WTC11 (cell line): ENCODE data around the gene MLH3. TPM values are rescaled to one million over a fixed set of nuclear protein-coding genes. Genes with fewer than 3 reads are reported as not detected.

Experiments used
- ATF1 ChIP-seq: sonication (generic); formaldehyde crosslinking; IDR thresholded peaks from 2 replicates; pipeline ENCODE4 v1.8.1; 2023; ENCODE audit warnings: mild to moderate bottlenecking, moderate library complexity, missing genetic modification reagents
- ATF2 ChIP-seq: sonication (generic); formaldehyde crosslinking; IDR thresholded peaks from 2 replicates; pipeline ENCODE4 v1.8.1; 2022; ENCODE audit warnings: low read depth, missing genetic modification reagents, borderline replicate concordance
- CREB1 ChIP-seq: sonication (generic); formaldehyde crosslinking; IDR thresholded peaks from 2 replicates; pipeline ENCODE4 v1.8.0; 2023; ENCODE audit warnings: mild to moderate bottlenecking, missing genetic modification reagents
- E2F4 ChIP-seq: sonication (generic); formaldehyde crosslinking; IDR thresholded peaks from 2 replicates; pipeline ENCODE4 v1.8.1; 2022; ENCODE audit warnings: low read depth, mild to moderate bottlenecking, moderate library complexity, missing genetic modification reagents, borderline replicate concordance
- E2F5 ChIP-seq: sonication (generic); formaldehyde crosslinking; IDR thresholded peaks from 2 replicates; pipeline ENCODE4 v1.8.1; 2022; ENCODE audit warnings: mild to moderate bottlenecking, moderate library complexity, missing genetic modification reagents
- FOXP4 ChIP-seq: sonication (generic); formaldehyde crosslinking; IDR thresholded peaks from 2 replicates; pipeline ENCODE4 v1.8.0; 2022; ENCODE audit warnings: mild to moderate bottlenecking, missing genetic modification reagents
- GRHL2 ChIP-seq: fragments of 250-450 bp; sonication (Bioruptor Pico); IDR thresholded peaks from 2 replicates; pipeline ENCODE4 v1.8.0; 2022; ENCODE audit warnings: mild to moderate bottlenecking, moderate library complexity; ENCODE audit not compliant: insufficient replicate concordance, severe bottlenecking
- GTF2I ChIP-seq: fragments of 250-450 bp; sonication (Bioruptor Pico); conservative IDR thresholded peaks from 2 replicates; pipeline ENCODE4 v1.4.0; 2021; ENCODE audit warnings: mild to moderate bottlenecking
- IRF2 ChIP-seq: sonication (generic); formaldehyde crosslinking; IDR thresholded peaks from 2 replicates; pipeline ENCODE4 v1.8.0; 2022; ENCODE audit warnings: low read depth, missing genetic modification reagents, borderline replicate concordance
- NFE2L1 ChIP-seq: sonication (generic); formaldehyde crosslinking; IDR thresholded peaks from 2 replicates; pipeline ENCODE4 v1.8.1; 2023; ENCODE audit warnings: missing genetic modification reagents
- NR1H2 ChIP-seq: sonication (generic); formaldehyde crosslinking; IDR thresholded peaks from 2 replicates; pipeline ENCODE4 v1.9.0; 2021; ENCODE audit warnings: mild to moderate bottlenecking, moderate library complexity, missing genetic modification reagents
- TCF7 ChIP-seq: sonication (generic); formaldehyde crosslinking; IDR thresholded peaks from 2 replicates; pipeline ENCODE4 v1.8.0; 2022; ENCODE audit warnings: mild to moderate bottlenecking, low read depth, missing genetic modification reagents, moderate library complexity
- ZBTB21 ChIP-seq: sonication (generic); formaldehyde crosslinking; IDR thresholded peaks from 2 replicates; pipeline ENCODE4 v1.8.1; 2023; ENCODE audit warnings: mild to moderate bottlenecking, missing genetic modification reagents, borderline replicate concordance
- ZBTB43 ChIP-seq: sonication (generic); formaldehyde crosslinking; IDR thresholded peaks from 2 replicates; pipeline ENCODE4 v1.8.1; 2023; ENCODE audit warnings: mild to moderate bottlenecking, missing genetic modification reagents
- ZNF425 ChIP-seq: fragments of 250-450 bp; sonication (Bioruptor Pico); conservative IDR thresholded peaks from 2 replicates; pipeline ENCODE4 v1.9.0; 2021; ENCODE audit warnings: mild to moderate bottlenecking
- ZNF532 ChIP-seq: fragments of 250-450 bp; sonication (Bioruptor Pico); IDR thresholded peaks from 2 replicates; pipeline ENCODE4 v1.9.0; 2021; ENCODE audit warnings: mild to moderate bottlenecking, borderline replicate concordance
- total RNA-seq: library from RNA; stranded (reverse); gene quantifications from 3 replicates; pipeline ENCODE4 v1.2.3, GENCODE V29; 2021
- TF ChIP-seq, protein P1 (sequence below): fragments of 250-450 bp; sonication (Bioruptor Pico); IDR thresholded peaks from 2 replicates; pipeline ENCODE4 v2.1.2; 2022; ENCODE audit warnings: mild to moderate bottlenecking, moderate library complexity
- TF ChIP-seq, protein P2 (sequence below): sonication (generic); formaldehyde crosslinking; IDR thresholded peaks from 2 replicates; pipeline ENCODE4 v1.8.1; 2023; ENCODE audit warnings: mild to moderate bottlenecking, missing genetic modification reagents
- TF ChIP-seq, protein P3 (sequence below): sonication (generic); formaldehyde crosslinking; IDR thresholded peaks from 2 replicates; pipeline ENCODE4 v1.8.1; 2022; ENCODE audit warnings: mild to moderate bottlenecking, missing genetic modification reagents, moderate library complexity, borderline replicate concordance

The MLH3 gene
- total RNA-seq, 1 experiment from 2014 or later = 16.7 TPM

GRCh38 chr14:75063491-75064204, 12.4 kb upstream of the MLH3 start, which contains the start of gene ACYP1 (continued):
- TF ChIP-seq ZNF425 (CRISPR knock-in tag) = no peak
- no peak for TF ChIP-seq ZBTB43
- no peak for TF ChIP-seq FOXP4 (CRISPR knock-in tag)
- no peak for TF ChIP-seq CREB1
- TF ChIP-seq GRHL2 = no peak
- peak; percentile 75 for TF ChIP-seq E2F5
- TF ChIP-seq NFE2L1 (CRISPR knock-in tag) = no peak
- TF ChIP-seq IRF2 (CRISPR knock-in tag) = no peak
- TF ChIP-seq ZNF532 (CRISPR knock-in tag) = no peak
- no peak for TF ChIP-seq ZBTB21 (CRISPR knock-in tag)
- TF ChIP-seq ATF1 = no peak
- no peak for TF ChIP-seq ATF2 (CRISPR knock-in tag)
- TF ChIP-seq, protein P1, sequence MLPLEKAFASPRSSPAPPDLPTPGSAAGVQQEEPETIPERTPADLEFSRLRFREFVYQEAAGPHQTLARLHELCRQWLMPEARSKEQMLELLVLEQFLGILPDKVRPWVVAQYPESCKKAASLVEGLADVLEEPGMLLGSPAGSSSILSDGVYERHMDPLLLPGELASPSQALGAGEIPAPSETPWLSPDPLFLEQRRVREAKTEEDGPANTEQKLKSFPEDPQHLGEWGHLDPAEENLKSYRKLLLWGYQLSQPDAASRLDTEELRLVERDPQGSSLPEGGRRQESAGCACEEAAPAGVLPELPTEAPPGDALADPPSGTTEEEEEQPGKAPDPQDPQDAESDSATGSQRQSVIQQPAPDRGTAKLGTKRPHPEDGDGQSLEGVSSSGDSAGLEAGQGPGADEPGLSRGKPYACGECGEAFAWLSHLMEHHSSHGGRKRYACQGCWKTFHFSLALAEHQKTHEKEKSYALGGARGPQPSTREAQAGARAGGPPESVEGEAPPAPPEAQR (CRISPR knock-in tag) = no peak
- TF ChIP-seq E2F4 (CRISPR knock-in tag) = no peak
- no peak for TF ChIP-seq NR1H2 (CRISPR knock-in tag)
- TF ChIP-seq, protein P2, sequence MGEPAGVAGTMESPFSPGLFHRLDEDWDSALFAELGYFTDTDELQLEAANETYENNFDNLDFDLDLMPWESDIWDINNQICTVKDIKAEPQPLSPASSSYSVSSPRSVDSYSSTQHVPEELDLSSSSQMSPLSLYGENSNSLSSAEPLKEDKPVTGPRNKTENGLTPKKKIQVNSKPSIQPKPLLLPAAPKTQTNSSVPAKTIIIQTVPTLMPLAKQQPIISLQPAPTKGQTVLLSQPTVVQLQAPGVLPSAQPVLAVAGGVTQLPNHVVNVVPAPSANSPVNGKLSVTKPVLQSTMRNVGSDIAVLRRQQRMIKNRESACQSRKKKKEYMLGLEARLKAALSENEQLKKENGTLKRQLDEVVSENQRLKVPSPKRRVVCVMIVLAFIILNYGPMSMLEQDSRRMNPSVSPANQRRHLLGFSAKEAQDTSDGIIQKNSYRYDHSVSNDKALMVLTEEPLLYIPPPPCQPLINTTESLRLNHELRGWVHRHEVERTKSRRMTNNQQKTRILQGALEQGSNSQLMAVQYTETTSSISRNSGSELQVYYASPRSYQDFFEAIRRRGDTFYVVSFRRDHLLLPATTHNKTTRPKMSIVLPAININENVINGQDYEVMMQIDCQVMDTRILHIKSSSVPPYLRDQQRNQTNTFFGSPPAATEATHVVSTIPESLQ (CRISPR knock-in tag) = no peak
- TF ChIP-seq, protein P3, sequence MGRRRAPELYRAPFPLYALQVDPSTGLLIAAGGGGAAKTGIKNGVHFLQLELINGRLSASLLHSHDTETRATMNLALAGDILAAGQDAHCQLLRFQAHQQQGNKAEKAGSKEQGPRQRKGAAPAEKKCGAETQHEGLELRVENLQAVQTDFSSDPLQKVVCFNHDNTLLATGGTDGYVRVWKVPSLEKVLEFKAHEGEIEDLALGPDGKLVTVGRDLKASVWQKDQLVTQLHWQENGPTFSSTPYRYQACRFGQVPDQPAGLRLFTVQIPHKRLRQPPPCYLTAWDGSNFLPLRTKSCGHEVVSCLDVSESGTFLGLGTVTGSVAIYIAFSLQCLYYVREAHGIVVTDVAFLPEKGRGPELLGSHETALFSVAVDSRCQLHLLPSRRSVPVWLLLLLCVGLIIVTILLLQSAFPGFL (CRISPR knock-in tag) = no peak
- TF ChIP-seq GTF2I (CRISPR knock-in tag) = 0 out of 2 replicates have a peak, but pooled peaks have one; percentile 25
- TF ChIP-seq TCF7 = no peak
